Stimulated activated naive CD4-positive, alpha-beta T cell (primary cell): ENCODE data around the gene NPAS3.

ENCODE experiments used
- DNase-seq, 6 experiments: peaks; one replicate each; lab custom pipeline; 2025; lab: John Stamatoyannopoulos, UW

Gene NPAS3

GRCh38 chr14:32938719-32939253, at the start of gene NPAS3:
NPAS3 (plus strand) TSS chr14:32938879.
- DNase-seq = no peak

- no peak for DNase-seq
Measured at GRCh38 chr14:32896979-32897697, 41.5 kb upstream of the NPAS3 start.

GRCh38 chr14:32897698-32898064, 41.0 kb upstream of the NPAS3 start:
- no peak for DNase-seq

GRCh38 chr14:32898876-32899275, 39.8 kb upstream of the NPAS3 start:
- DNase-seq = no peak

GRCh38 chr14:32900547-32900946, 38.1 kb upstream of the NPAS3 start:
- no peak for DNase-seq

- no peak for DNase-seq
Measured at GRCh38 chr14:32905013-32905412, 33.7 kb upstream of the NPAS3 start.

- no peak for DNase-seq
Measured at GRCh38 chr14:32906672-32907071, 32.0 kb upstream of the NPAS3 start.

GRCh38 chr14:32908196-32909084, 30.2 kb upstream of the NPAS3 start:
- DNase-seq = no peak

GRCh38 chr14:32913725-32914124, 25.0 kb upstream of the NPAS3 start:
- DNase-seq = no peak

GRCh38 chr14:32914391-32914790, 24.3 kb upstream of the NPAS3 start:
- no peak for DNase-seq

- no peak for DNase-seq
Measured at GRCh38 chr14:32920696-32921276, 17.9 kb upstream of the NPAS3 start.

- no peak for DNase-seq
Measured at GRCh38 chr14:32925439-32925838, 13.2 kb upstream of the NPAS3 start.

- DNase-seq = no peak
Measured at GRCh38 chr14:32932302-32932913, 6.3 kb upstream of the NPAS3 start.

GRCh38 chr14:32932914-32933628, 5.6 kb upstream of the NPAS3 start:
- no peak for DNase-seq

GRCh38 chr14:32933629-32934072, 5.0 kb upstream of the NPAS3 start:
- DNase-seq = no peak

GRCh38 chr14:32934073-32934880, 4.4 kb upstream of the NPAS3 start:
- DNase-seq = no peak

- no peak for DNase-seq
Measured at GRCh38 chr14:32934881-32935633, 3.6 kb upstream of the NPAS3 start.

- DNase-seq = no peak
Measured at GRCh38 chr14:32939254-32940065, 781 bp downstream of the NPAS3 start.

GRCh38 chr14:32940066-32940651, 1.5 kb downstream of the NPAS3 start:
- DNase-seq = no peak
